ENCODE data around the gene SFT2D3.

DNA sequence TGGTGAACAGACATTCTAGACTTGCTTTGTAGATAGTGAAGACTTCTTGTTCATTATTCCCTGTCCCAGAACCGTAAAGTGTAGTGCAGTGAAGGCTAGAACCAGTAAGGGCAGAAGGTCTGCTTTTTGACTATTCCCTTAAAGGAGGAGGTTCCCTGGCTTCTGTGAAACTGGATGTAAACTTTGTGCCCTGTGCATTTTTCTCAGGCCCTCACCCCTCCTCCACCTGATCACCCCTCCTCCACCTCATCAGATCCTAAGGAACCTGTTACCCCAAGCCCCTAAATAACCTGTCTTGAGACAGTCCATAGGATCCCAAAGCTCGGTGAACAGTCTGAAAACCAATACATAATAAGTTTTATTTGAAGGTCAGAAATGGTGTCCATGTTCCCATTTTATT is 33.7 kb downstream of the SFT2D3 start:
- TF ChIP-seq, protein P1, sequence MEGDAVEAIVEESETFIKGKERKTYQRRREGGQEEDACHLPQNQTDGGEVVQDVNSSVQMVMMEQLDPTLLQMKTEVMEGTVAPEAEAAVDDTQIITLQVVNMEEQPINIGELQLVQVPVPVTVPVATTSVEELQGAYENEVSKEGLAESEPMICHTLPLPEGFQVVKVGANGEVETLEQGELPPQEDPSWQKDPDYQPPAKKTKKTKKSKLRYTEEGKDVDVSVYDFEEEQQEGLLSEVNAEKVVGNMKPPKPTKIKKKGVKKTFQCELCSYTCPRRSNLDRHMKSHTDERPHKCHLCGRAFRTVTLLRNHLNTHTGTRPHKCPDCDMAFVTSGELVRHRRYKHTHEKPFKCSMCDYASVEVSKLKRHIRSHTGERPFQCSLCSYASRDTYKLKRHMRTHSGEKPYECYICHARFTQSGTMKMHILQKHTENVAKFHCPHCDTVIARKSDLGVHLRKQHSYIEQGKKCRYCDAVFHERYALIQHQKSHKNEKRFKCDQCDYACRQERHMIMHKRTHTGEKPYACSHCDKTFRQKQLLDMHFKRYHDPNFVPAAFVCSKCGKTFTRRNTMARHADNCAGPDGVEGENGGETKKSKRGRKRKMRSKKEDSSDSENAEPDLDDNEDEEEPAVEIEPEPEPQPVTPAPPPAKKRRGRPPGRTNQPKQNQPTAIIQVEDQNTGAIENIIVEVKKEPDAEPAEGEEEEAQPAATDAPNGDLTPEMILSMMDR (IDR thresholded peaks at IDR 0.05) = no peak
- TF ChIP-seq POLR2AphosphoS5 (IDR thresholded peaks at IDR 0.05; ENCODE audit: low read depth, low read length) = no peak
